ENCODE results near the gene C4orf50. TPM values are rescaled to one million over a fixed set of nuclear protein-coding genes. Genes with fewer than 3 reads are reported as not detected.
"Not testable (repeated sequence)": the region's sequence is repeated elsewhere in the genome, so short reads cannot be mapped to it uniquely, and the experiment has no call there.

C4orf50 gene
- total and polyA plus RNA-seq, 4 donors, result under 0.01 to 0.17 TPM; not detected in 2

DNA sequence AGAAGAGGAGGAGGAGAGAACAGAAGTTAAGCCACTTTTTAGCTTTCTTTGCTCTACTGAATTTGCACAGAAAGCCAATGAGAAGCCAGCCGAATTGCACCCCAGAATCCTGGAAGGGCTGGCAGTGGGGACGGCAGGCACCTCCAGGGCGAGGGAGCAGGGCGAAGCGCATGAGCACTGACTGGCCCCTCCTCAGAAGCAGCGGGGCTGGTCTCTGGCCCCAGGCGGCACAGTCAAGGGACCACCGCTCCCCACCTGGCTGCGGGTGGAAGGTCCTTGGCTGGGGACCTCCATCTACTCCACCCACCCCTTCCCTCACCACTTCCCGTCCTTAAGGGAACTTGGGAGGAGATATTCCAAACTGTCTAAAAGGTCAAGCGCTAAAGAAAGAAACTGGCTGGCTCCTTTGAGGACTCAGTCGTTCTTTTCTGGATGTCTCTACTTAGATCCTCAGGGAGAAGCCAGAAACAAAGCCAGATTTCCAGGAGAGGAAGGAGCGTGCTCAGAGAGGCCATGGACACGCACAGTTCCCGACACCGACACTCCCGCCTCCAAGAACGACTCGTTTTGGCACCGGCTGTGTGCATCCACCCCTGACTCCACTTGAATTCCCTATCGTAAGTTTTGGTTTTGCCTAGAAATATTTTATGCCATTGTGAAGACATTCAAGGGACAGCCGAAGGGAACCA lies 65.8 kb downstream of the C4orf50 start (continued):
- TF ChIP-seq ZBTB33 (IDR thresholded peaks at IDR 0.05), result no peak
- no peak for TF ChIP-seq YY1 (IDR thresholded peaks at IDR 0.05)
- no peak for TF ChIP-seq NR2F2 (IDR thresholded peaks at IDR 0.05)
- no peak for TF ChIP-seq REST (IDR thresholded peaks at IDR 0.05)
- no peak for TF ChIP-seq GABPA (IDR thresholded peaks at IDR 0.05 in 1 of 2, conservative IDR thresholded peaks at IDR 0.05 in 1 of 2)
- no peak for TF ChIP-seq SP1 (IDR thresholded peaks at IDR 0.05)

DNA sequence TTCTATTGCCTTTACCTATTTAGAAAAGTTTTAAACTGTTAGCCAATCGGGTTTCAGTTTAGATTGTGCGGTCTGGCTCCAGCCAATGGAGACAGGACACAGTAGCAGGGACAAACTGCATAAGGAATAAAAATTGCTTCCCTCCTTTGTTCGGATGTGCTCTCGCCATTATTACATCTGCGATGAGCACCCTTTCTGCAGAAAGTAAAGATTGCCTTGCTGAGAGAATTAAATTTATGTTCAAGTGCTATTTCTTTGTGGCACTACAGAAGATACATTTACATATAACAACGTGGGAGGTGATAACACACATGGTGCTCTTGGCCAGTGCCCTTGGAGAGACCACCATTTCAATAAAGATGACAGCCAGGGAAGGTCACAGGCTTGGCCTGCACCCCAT lies 71.6 kb downstream of the C4orf50 start:
- WGBS, result 71% methylated on average over 6 of the region's 6 CpGs
- not testable (repeated sequence) for H3K27ac ChIP-seq (ENCODE audit: low read depth in 1 of 2, low read length in 2 of 2); H3K4me1 ChIP-seq (ENCODE audit: control insufficient read depth in 4 of 4, insufficient read depth in 4 of 4, low read length in 3 of 4); H3K9ac ChIP-seq (ENCODE audit: low read depth in 1 of 2, low read length in 2 of 2); H3K27me3 ChIP-seq (ENCODE audit: control insufficient read depth in 4 of 4, insufficient read depth in 4 of 4, low read length in 3 of 4); H3K4me3 ChIP-seq (ENCODE audit: low read depth in 1 of 3, low read length in 3 of 3); H3K36me3 ChIP-seq (ENCODE audit: control insufficient read depth in 4 of 4, insufficient read depth in 3 of 4, low read depth in 1 of 4, low read length in 3 of 4); DNase-seq (ENCODE audit: low spot score)
- peaks cover 0 to 13% (median 2%) of the 10 kb centered on the region in 4 donors for H3K9me3 ChIP-seq (ENCODE audit: control insufficient read depth in 4 of 4, low read length in 3 of 4)

DNA sequence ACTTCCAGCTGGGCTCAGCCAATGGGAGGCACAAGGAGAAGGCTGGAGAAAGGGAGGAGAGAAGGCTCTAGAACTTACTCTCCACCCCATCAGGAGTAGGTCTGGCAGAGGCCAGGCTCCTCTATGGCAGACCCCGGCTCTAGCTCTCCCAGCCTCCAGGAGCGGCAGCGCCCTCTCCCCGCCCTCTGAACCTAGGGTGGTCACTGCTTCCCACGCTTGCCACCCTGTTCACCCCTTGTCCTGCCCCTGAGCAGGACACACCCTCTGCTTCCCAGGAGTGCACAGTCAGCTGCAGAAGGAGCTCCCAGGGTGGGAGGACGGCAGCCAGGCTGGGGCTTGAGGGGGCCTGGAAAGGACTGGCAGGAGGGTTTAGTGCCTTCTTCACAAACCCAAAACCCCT lies 72.3 kb downstream of the C4orf50 start:
- DNase-seq (ENCODE audit: low spot score), result no peak
- Histone ChIP-seq H3K27me3 (ENCODE audit: control insufficient read depth in 4 of 4, insufficient read depth in 4 of 4, low read length in 3 of 4) (peaks cover 0 to 7% (median 0%) of the 10 kb centered on the region in 4 donors), H3K36me3 (ENCODE audit: control insufficient read depth in 4 of 4, insufficient read depth in 3 of 4, low read depth in 1 of 4, low read length in 3 of 4) (no peaks in the 10 kb centered on the region), H3K9me3 (ENCODE audit: control insufficient read depth in 4 of 4, low read length in 3 of 4) (peaks cover 0 to 13% (median 2%) of the 10 kb centered on the region in 4 donors), H3K4me1 (ENCODE audit: control insufficient read depth in 4 of 4, insufficient read depth in 4 of 4, low read length in 3 of 4) (no peaks in the 10 kb centered on the region), H3K4me3 (ENCODE audit: low read depth in 1 of 3, low read length in 3 of 3) (no peak overlapping the region), H3K27ac (ENCODE audit: low read depth in 1 of 2, low read length in 2 of 2) (no peak overlapping the region), H3K9ac (ENCODE audit: low read depth in 1 of 2, low read length in 2 of 2) (no peak overlapping the region)
- no peak for TF ChIP-seq EGR1 (IDR thresholded peaks at IDR 0.05; ENCODE audit: low read depth in 2 of 2)
- no peak for TF ChIP-seq ZBTB33 (IDR thresholded peaks at IDR 0.05)
- TF ChIP-seq, protein P1, sequence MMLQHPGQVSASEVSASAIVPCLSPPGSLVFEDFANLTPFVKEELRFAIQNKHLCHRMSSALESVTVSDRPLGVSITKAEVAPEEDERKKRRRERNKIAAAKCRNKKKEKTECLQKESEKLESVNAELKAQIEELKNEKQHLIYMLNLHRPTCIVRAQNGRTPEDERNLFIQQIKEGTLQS (IDR thresholded peaks at IDR 0.05), result no peak
- TF ChIP-seq JUND (IDR thresholded peaks at IDR 0.05), result no peak
- TF ChIP-seq HNF4G (IDR thresholded peaks at IDR 0.05), result no peak
- no peak for TF ChIP-seq GABPA (IDR thresholded peaks at IDR 0.05 in 1 of 2, conservative IDR thresholded peaks at IDR 0.05 in 1 of 2)
- TF ChIP-seq FOXA1 (IDR thresholded peaks at IDR 0.05), result no peak
- no peak for TF ChIP-seq REST (IDR thresholded peaks at IDR 0.05)
- TF ChIP-seq RXRA (IDR thresholded peaks at IDR 0.05), result no peak
- 82% methylated on average over 6 of the region's 6 CpGs for WGBS
